Gastrocnemius medialis (tissue), 4 donors: ENCODE measurements around the gene SLC5A10.
"Not testable (repeated sequence)": the region's sequence is repeated elsewhere in the genome, so short reads cannot be mapped to it uniquely, and the experiment has no call there.

ENCODE experiments used
- CTCF ChIP-seq, 5 experiments: fragments of 450-650 bp in 3 of 5; fragments of 200-600 bp in 2 of 5; sonication (generic) in 2 of 5; IDR thresholded peaks in 4 of 5; conservative IDR thresholded peaks in 1 of 5; 1 replicate in 4 of 5; 2 replicates in 1 of 5; pipeline ENCODE4 v1.5.1; 2016 to 2019; ENCODE audit warnings: antibody characterized with exemption in 5 of 5, mild to moderate bottlenecking in 3 of 5, moderate library complexity in 3 of 5
- POLR2A ChIP-seq, 2 donors: fragments of 450-650 bp; IDR thresholded peaks; one replicate each; pipeline ENCODE4 v1.6.1; 2017; ENCODE audit warnings: antibody characterized with exemption in 2 of 2, mild to moderate bottlenecking in 2 of 2, moderate library complexity in 2 of 2

GRCh38 chr17:18956021-18956420 is 4.1 kb downstream of the SLC5A10 start:
- not testable (repeated sequence) for TF ChIP-seq CTCF (IDR thresholded peaks at IDR 0.05 in 4 of 5, conservative IDR thresholded peaks at IDR 0.05 in 1 of 5); POLR2A (IDR thresholded peaks at IDR 0.05)
